MV-4-11 (cell line): Measurements from ENCODE around the gene DPY19L3.
"Not testable (repeated sequence)": the region's sequence is repeated elsewhere in the genome, so short reads cannot be mapped to it uniquely, and the experiment has no call there.

ENCODE experiments used
- DNase-seq: peaks from one replicate; lab custom pipeline; 2025; lab: John Stamatoyannopoulos, UW

Gene DPY19L3, protein sequence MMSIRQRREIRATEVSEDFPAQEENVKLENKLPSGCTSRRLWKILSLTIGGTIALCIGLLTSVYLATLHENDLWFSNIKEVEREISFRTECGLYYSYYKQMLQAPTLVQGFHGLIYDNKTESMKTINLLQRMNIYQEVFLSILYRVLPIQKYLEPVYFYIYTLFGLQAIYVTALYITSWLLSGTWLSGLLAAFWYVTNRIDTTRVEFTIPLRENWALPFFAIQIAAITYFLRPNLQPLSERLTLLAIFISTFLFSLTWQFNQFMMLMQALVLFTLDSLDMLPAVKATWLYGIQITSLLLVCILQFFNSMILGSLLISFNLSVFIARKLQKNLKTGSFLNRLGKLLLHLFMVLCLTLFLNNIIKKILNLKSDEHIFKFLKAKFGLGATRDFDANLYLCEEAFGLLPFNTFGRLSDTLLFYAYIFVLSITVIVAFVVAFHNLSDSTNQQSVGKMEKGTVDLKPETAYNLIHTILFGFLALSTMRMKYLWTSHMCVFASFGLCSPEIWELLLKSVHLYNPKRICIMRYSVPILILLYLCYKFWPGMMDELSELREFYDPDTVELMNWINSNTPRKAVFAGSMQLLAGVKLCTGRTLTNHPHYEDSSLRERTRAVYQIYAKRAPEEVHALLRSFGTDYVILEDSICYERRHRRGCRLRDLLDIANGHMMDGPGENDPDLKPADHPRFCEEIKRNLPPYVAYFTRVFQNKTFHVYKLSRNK

DNA sequence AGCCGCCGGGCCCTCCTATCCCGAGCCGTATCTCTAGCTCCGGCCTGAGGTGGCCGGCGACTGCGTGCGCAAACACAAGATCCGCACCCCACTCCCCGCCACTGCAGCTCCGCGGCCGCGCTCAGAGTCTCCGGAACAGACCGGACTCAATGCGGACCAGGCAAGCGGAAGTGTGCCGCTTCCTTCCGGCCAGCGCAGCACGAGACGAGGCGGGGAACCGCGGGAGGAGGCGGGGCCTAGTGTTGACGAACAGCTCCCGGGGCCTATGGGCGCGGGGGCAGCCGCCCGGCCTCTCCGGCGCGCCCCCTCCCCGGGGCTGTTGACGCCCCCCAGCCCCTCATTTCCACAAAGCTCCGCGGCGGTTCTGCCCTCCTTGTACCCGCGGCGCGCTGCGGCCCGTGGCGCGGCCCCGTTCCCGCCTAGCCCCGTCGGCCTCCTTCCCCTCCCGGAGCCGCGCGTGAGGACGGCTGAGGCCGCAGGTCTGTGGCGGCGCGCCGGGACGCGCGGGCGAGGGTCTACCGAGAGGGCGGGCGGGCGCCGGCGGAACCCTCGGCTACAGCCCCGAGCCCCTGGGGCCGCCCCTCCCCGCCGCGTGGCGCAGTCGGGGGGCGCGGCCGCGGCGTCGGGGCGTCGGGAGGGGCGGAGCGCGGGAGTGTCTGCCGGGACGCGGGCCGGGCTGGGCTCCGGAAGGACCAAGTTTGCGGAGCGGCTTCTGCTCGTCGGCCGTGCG lies at the start of gene DPY19L3:
Gene DPY19L3, plus strand, starts transcription at position 340 of the 730 bp plus-strand sequence. CDS start 2,484 bp downstream, outside the sequence.
- DNase-seq = peak; percentile 94

DNA sequence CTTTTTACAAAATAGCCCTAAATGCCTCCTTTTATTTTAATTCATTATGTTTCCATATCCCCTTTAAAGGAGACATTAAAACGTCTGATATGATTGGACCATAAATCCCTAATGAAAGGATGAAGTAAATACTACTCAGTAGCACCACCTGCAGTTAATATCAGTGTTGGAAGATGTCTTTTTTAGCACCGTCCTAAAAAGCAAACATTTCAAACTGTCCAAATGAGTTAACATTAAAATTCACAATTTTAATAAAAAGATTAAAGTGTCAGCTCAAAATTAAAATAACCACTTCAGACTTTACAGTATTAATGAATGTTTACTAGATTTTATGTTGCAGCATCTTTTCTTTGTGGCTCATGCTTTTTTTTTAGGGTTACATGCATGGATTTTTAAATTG lies 47.9 kb upstream of the DPY19L3 start:
- DNase-seq = no peak

GRCh38 chr19:32358321-32358720 lies 47.2 kb upstream of the DPY19L3 start:
- DNase-seq = no peak

DNA sequence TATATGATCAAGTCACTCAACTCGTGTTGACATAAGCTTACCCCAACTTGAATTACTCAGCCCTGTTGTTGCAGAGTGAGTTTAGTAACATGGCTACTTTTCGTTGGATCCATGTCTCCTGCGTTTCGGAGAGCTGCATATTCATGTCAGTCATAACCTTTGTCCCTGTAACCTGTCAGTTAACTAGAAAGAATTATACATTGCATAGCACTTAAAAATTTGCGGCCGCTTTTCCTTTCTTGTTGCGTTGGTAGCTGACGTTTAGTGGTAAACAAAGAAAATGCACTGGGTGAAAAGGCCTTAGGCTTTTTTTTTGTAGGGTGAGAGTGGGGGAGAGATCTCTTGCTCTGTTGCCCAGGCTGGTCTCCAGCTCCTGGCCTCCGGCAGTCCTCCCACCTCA lies 46.0 kb upstream of the DPY19L3 start:
- DNase-seq = no peak

DNA sequence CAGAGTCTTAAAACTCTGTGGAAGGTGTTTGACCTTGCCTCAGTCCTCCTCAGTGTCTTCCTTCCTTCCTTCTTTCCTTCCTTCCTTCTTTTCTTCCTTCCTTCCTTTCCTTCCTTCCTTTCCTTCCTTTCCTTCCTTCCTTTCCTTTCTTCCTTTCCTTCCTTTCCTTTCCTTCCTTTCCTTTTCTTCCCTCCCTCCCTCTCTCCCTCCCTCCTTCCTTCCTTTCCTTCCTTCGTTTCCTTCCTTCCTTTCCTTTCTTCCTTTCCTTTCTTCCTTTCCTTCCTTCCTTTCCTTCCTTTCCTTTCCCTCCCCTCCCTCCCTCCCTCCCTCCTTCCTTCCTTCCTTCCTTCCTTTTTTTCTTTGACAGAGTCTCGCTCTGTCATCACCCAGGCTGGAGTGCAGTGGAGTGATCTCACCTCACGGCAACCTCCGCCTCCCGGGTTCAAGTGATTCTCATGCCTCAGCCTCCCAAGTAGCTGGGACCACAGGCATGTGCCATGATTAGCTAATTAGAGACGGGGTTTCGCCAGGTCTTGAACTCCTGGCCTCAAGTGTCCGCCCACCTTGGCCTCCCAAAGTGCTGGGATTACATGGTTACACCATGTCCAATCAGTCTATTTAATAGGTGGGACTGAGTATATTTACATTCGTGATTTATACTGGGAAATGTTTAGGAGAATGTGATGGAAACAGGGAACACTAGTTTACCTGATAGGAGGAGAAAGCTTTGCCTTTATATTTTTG lies 43.8 kb upstream of the DPY19L3 start:
- DNase-seq = no peak

GRCh38 chr19:32362318-32362691 lies 43.3 kb upstream of the DPY19L3 start:
- DNase-seq = no peak

- DNase-seq = peak; percentile 76
These were observed 42.4 kb upstream of the DPY19L3 start for GRCh38 chr19:32363175-32363574.

DNA sequence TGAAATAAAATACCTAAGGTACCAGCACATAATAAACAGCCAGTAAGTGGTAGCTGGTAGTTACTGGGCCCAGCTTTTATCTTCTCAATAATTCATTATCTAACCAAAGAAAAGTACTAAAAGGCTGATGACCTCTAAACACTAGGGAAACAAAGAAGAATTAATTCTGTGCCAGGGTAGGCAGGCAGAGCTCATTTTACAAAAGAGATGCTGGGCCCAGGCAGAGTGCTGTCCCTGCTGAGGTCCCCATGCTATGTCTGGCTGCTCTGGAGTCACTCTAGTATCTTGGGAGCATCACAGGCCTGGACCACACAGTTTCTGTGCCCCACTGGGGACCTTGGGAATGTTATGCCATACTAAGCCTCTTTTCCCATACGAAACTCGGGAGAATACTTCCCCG lies 41.9 kb upstream of the DPY19L3 start:
- DNase-seq = no peak

GRCh38 chr19:32364040-32364439 lies 41.5 kb upstream of the DPY19L3 start:
- no peak for DNase-seq

DNA sequence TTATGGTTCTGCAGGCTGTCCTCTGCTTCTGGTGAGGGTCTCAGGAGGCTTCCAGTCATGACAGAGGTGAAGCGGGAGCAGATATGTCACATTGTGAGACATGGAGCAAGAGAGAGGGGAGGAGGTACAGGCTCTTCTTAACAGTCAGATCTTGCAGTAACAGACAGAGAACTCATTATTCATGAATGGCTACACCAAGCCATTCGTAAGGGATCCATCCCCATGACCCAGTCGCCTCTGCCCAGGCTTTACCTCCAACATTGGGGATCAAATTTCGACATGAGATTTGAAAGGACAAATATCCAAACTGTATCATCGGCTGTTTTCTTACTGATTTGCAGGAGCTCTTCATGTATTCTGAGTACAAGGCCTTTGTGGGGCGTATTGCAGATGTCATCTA lies 38.5 kb upstream of the DPY19L3 start:
- no peak for DNase-seq

GRCh38 chr19:32367948-32368536 lies 37.5 kb upstream of the DPY19L3 start:
- DNase-seq = no peak

DNA sequence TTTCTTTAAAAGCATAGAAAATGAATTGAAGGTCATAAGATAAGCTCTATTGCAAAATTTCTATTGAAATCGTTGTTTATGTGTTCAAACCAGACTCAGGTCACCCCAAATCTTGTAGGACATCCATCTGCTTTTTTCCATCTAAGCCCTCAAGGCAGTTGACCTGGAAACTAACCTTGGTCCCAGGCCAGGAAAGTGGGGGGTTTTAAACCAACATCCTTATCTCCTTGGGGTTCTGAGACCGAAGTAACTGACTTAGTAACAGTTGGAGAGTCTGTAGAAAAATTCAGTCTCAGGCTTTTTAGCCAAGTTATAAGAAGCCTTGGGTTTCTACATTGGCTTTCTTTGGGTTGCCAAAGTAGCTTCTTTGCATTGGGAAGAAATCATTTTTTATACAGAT lies 36.8 kb upstream of the DPY19L3 start:
- DNase-seq = no peak

DNA sequence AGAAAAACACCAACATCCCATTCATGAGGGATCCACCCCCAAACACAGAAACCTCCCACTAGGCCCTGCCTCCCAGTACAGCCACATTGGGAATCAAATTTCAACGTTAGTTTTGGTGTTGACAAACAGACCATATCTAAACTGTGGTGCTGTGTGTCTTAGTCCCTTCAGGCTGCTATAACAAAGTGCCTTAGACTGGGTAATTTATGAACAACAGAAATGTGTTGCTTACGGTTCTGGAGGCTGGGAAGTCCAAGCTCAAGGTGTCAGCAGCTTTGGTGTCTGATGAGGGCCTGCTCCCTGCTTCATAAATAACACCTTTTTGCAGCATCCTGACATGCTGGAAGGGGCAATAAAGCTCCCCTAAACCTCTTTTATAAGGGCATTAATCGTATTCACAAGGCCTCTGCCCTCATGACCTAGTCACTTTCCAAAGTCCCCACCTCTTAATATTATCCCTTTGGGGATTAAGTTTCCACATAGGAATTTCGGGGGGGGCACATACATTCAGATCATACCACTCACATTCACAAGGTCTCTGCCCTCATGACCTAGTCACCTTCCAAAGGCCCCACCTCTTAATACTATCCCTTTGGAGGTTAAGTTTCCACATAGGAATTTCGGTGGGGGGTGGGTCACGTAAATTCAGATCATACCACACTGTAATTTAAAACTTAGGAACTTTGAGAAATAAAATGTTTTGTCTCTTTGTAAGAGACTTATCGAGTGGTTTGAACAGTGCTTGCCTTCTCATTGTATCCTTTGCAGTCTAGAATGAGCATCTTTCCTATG lies 32.6 kb upstream of the DPY19L3 start:
- no peak for DNase-seq

DNA sequence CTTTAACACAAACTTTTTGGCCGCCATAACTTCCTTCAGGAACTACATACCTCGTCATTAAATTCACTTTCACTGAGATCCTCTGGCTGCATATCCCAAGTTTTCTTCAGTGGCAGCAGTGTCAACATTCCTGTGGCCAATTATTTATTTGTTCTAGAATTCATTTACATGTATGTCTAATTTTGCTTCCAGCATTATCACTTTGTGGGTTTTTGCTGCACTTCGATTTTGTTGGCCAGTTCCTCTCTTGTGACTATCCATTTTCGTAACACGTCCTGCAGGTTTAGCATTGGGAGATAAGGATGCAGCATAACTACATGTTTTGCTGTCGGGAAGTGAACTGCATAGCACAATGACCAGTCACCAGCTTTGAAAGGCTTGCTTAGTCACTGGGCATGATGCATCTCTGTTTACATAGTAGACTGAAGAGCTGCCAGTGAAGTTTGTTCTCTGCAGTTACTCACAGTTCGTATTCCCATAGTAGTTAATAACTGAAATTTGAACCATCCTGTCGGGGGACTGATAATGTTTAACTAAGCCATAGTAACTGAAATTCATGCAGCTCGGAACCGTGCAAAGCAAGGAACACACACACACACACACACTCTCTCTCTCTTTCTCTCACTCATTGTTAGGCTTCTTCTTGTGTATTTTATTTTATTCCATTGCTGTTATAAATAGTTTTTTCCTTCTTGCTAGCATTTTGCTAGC lies 31.8 kb upstream of the DPY19L3 start:
- DNase-seq = peak; percentile 14

GRCh38 chr19:32374362-32374761 lies 31.2 kb upstream of the DPY19L3 start:
- DNase-seq = not testable (repeated sequence)

GRCh38 chr19:32377088-32377487 lies 28.5 kb upstream of the DPY19L3 start:
- DNase-seq = not testable (repeated sequence)

- no peak for DNase-seq
These were observed 25.3 kb upstream of the DPY19L3 start for GRCh38 chr19:32380269-32380668.

DNA sequence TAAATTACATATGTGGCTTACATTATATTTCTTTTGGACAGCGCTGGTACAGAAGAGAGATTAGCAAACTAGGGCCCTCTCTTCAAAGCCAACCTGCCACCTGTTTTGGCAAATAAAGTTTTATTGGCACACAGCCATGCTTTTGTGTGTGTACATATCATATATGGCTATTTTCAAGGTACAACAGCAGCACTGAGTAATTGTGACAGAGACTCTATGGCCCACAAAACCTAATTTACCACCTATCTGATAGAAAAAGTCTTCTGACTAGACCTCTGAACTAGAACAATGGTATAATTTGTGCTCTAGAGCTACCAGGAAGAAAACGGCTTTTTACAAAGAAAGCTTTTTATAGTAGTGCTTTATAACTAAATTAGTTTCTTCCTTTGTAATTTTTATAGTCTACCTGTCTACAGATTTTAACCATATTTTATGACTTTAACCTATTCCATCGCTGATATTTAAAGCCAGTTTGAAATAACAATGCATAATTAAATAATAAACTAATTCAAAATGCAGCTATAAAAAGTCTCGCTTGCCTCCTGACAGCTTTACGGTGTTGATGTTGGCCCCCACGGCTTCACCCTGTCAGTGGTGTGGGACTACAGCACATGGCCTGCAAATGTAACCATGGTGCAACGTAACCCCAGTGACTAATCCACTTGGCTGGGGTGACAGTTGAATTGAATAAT lies 17.7 kb upstream of the DPY19L3 start:
- DNase-seq = no peak

- DNase-seq = no peak
These were observed 17.1 kb upstream of the DPY19L3 start for GRCh38 chr19:32388393-32388855.
